Natural killer cell (primary cell): ENCODE results near the gene FAM72C. TPM values are rescaled to one million over a fixed set of nuclear protein-coding genes. Genes with fewer than 3 reads are reported as not detected.
"Not testable (repeated sequence)": the region's sequence is repeated elsewhere in the genome, so short reads cannot be mapped to it uniquely, and the experiment has no call there.

Experiments
- ATAC-seq, 3 donors: fragments of 150-1000 bp in 2 of 3; fragments of 200-7000 bp in 1 of 3; cut with Tn5 transposase; 1 replicate in 1 of 3; 2 replicates in 2 of 3; pipeline ENCODE4 v1.10.0; 2021; ENCODE audit warnings: mild to moderate bottlenecking in 2 of 3, moderate library complexity in 2 of 3
- DNase-seq, 2 donors: peaks; one replicate each; pipeline versions ENCODE4 v3.0.0 to v3.0.0-alpha.2; 2013 to 2021; ENCODE audit warnings: mixed read lengths in 1 of 2
- H3K27ac ChIP-seq: one replicate; pipeline ENCODE4 v1.5.1; 2013; ENCODE audit warnings: mild to moderate bottlenecking, low read length
- H3K27me3 ChIP-seq: one replicate; pipeline ENCODE4 v1.6.1; 2013; ENCODE audit warnings: low read length; ENCODE audit not compliant: control insufficient read depth, insufficient read depth
- H3K36me3 ChIP-seq: one replicate; pipeline ENCODE4 v1.6.1; 2013; ENCODE audit warnings: low read length; ENCODE audit not compliant: control insufficient read depth, insufficient read depth
- H3K4me1 ChIP-seq: one replicate; pipeline ENCODE4 v1.6.1; 2013; ENCODE audit warnings: low read length; ENCODE audit not compliant: control insufficient read depth, insufficient read depth
- H3K4me3 ChIP-seq: one replicate; pipeline ENCODE4 v1.5.1; 2013; ENCODE audit warnings: low read length
- H3K9me3 ChIP-seq: one replicate; pipeline ENCODE4 v1.6.1; 2013; ENCODE audit warnings: low read length; ENCODE audit not compliant: control insufficient read depth, insufficient read depth
- H3K27ac Mint-ChIP-seq, 2 donors: one replicate each; pipeline ENCODE4 v1.8.0; 2022; ENCODE audit warnings: mild to moderate bottlenecking in 2 of 2, mixed read lengths in 2 of 2, moderate library complexity in 1 of 2
- H3K27me3 Mint-ChIP-seq, 2 donors: one replicate each; pipeline ENCODE4 v1.8.0; 2022; ENCODE audit warnings: low read depth in 2 of 2, mixed read lengths in 2 of 2
- H3K36me3 Mint-ChIP-seq: one replicate; pipeline ENCODE4 v1.8.0; 2022; ENCODE audit warnings: mixed read lengths
- H3K4me1 Mint-ChIP-seq, 2 donors: one replicate each; pipeline ENCODE4 v1.8.0; 2022; ENCODE audit warnings: mixed read lengths in 2 of 2
- H3K4me3 Mint-ChIP-seq: one replicate; pipeline ENCODE4 v1.8.0; 2022; ENCODE audit warnings: mild to moderate bottlenecking, moderate library complexity, mixed read lengths
- H3K9me3 Mint-ChIP-seq, 2 donors: one replicate each; pipeline ENCODE4 v1.8.0; 2022; ENCODE audit warnings: mixed read lengths in 2 of 2
- WGBS: methylation state at CpG from one replicate; pipeline ENCODE4 v1.1.7; 2013; ENCODE audit warnings: missing lambda C conversion rate; ENCODE audit not compliant: insufficient coverage; 5-methylcytosine and 5-hydroxymethylcytosine counted together
- intact Hi-C: fragments of 100-400 bp; cut with micrococcal nuclease; formaldehyde crosslinking; loops from one replicate; pipeline ENCODE4 v1.14.2; 2022
- total RNA-seq, 4 donors: library from RNA; stranded (reverse); fragments of 120-200 nt in 1 of 4; gene quantifications; one replicate each; pipeline versions ENCODE4 v1.2.3 to v1.2.4, GENCODE V29; 2013 to 2022
- TF ChIP-seq, protein P1 (sequence below): fragments of 200-600 bp; IDR thresholded peaks from one replicate; pipeline ENCODE4 v1.8.0; 2022; ENCODE audit warnings: antibody characterized with exemption

FAM72C gene
- total RNA-seq, 3 donors from 2014 or later (not counting 1 experiment from before 2014, with no cell fraction given) = 0.18 to 0.19 TPM; not detected in 1

DNA sequence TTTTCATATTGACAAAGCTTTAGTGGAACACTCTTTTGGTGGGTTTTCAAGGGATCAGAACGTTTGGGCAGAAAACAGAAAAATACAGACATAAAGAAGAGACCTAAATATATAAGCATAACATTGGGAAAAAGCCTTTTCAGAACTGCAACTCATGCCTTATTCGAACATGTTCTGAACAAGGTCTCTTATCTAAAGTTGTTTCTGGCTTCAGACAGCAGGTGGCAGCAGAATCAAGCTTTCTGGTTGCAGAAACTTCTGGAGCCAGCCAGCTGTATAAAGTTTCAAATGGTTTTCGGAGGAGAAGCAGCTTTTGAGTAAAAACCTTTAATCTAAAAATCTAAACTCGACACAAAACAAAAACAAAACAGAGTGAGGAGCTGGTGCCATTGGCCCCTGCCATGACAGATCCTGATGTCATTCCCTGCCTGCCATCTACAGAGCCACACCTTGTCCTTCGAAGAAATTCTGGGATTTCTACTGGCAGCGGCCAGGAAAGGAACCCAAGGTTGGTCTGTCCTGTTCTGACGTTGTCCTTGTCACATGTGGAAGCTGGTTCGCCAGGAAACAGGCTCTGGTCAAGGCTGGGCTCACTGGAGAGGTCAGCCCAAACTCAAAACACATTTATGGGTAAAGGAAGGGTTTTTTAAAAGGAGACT is 35.2 kb downstream of the FAM72C start:
- intact Hi-C loops, H3K9me3 Mint-ChIP-seq: not testable (repeated sequence)

DNA sequence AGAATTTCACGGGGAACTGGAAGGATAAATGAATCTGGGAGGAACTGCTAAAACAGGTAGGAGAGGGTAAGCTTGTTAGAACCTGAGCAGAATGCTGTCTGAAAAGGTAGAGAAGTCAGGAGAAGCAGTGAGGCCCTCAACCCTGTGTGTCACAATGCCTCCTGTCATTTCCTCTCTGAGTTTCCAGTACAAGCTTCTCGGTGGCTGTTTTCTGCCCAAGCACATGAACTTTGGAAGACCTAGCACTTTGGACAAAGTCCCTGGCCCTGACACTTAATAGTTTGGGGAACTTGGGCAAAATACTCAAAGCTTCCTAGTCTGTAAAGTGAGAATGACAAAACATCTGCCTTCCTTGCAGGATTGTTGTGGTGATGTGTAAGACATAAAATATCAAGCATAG is 52.7 kb downstream of the FAM72C start:
- H3K27me3 Mint-ChIP-seq, ATAC-seq, intact Hi-C loops, H3K27ac Mint-ChIP-seq, H3K36me3 ChIP-seq, H3K9me3 Mint-ChIP-seq, H3K4me3 ChIP-seq, H3K4me3 Mint-ChIP-seq, H3K36me3 Mint-ChIP-seq, H3K27ac ChIP-seq, H3K4me1 ChIP-seq, H3K27me3 ChIP-seq, H3K9me3 ChIP-seq, H3K4me1 Mint-ChIP-seq, DNase-seq: not testable (repeated sequence)
- no CpG with 5 or more reads among the region's 2 CpGs for WGBS

More for the DNA sequence above, 35.2 kb downstream of the FAM72C start:
- WGBS = 0% methylated on average over 1 of the region's 8 CpGs
- not testable (repeated sequence) for H3K4me1 Mint-ChIP-seq, H3K27ac Mint-ChIP-seq, H3K27me3 ChIP-seq, H3K36me3 ChIP-seq, H3K4me1 ChIP-seq, H3K4me3 Mint-ChIP-seq, H3K27me3 Mint-ChIP-seq, H3K4me3 ChIP-seq, H3K36me3 Mint-ChIP-seq, H3K27ac ChIP-seq, H3K9me3 ChIP-seq
- TF ChIP-seq, protein P1, sequence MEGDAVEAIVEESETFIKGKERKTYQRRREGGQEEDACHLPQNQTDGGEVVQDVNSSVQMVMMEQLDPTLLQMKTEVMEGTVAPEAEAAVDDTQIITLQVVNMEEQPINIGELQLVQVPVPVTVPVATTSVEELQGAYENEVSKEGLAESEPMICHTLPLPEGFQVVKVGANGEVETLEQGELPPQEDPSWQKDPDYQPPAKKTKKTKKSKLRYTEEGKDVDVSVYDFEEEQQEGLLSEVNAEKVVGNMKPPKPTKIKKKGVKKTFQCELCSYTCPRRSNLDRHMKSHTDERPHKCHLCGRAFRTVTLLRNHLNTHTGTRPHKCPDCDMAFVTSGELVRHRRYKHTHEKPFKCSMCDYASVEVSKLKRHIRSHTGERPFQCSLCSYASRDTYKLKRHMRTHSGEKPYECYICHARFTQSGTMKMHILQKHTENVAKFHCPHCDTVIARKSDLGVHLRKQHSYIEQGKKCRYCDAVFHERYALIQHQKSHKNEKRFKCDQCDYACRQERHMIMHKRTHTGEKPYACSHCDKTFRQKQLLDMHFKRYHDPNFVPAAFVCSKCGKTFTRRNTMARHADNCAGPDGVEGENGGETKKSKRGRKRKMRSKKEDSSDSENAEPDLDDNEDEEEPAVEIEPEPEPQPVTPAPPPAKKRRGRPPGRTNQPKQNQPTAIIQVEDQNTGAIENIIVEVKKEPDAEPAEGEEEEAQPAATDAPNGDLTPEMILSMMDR = peak; percentile 13
- ATAC-seq (peak in 2 of 3 donors; percentile 46 to 65), DNase-seq (peak in 1 of 2 donors; percentile 52)

DNA sequence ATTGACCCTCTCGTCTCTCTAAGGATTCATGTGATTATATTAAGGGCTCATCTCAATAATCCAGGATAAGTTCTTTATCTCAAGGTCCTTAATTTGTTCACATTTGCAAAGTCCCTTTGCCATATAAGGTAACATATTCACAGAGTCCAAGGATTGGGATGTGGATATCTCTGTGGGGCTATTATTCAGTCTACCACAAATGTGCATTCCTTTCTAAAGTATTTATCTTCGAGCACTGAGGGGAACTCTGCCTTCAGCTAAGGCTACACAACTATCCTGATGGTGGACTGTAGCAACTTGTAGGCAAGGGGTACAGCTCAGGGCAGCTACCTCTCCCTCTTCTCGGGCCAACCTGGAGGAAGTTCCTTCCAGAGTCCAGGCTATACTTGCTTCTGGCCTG is 53.2 kb downstream of the FAM72C start:
- H3K27me3 ChIP-seq, ATAC-seq, intact Hi-C loops, H3K9me3 Mint-ChIP-seq, H3K36me3 ChIP-seq, H3K4me1 Mint-ChIP-seq, DNase-seq, H3K4me1 ChIP-seq, H3K36me3 Mint-ChIP-seq, H3K27me3 Mint-ChIP-seq, H3K4me3 Mint-ChIP-seq, H3K27ac Mint-ChIP-seq, H3K9me3 ChIP-seq, H3K4me3 ChIP-seq, H3K27ac ChIP-seq: not testable (repeated sequence)
- WGBS = no CpG with 5 or more reads among the region's 3 CpGs

DNA sequence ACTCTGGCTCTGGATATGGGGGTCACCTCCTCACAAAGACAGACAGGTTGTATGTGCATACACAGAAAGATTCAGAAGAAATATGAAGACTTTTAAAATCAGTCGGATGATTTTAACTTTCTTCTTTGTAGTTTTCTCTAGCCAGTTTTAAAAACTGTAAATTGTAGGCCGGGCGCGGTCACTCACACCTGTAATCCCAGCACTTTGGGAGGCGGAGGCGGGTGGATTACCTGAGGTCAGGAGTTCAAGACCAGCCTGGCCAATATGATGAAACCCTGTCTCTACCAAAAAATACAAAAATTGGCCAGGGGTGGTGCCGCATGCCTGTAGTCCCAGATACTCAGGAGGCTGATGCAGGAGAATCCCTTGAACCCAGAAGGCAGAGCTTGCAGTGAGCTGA is 58.1 kb downstream of the FAM72C start:
- H3K9me3 Mint-ChIP-seq, H3K36me3 ChIP-seq, DNase-seq, H3K27ac ChIP-seq, H3K4me1 ChIP-seq, H3K27me3 Mint-ChIP-seq, H3K4me3 ChIP-seq, H3K27ac Mint-ChIP-seq, intact Hi-C loops, H3K27me3 ChIP-seq, H3K4me3 Mint-ChIP-seq, H3K4me1 Mint-ChIP-seq, H3K9me3 ChIP-seq, ATAC-seq, H3K36me3 Mint-ChIP-seq: not testable (repeated sequence)
- 95% methylated on average over 6 of the region's 7 CpGs for WGBS
